Right cardiac atrium (tissue), 5 donors: Measurements from ENCODE around the gene PXYLP1. TPM values are rescaled to one million over a fixed set of nuclear protein-coding genes. Genes with fewer than 3 reads are reported as not detected.

Experiments used
- ATAC-seq, 2 donors: fragments of 200-7000 bp; cut with Tn5 transposase; one replicate each; pipeline versions ENCODE4 v1.8.0 to v1.9.1; 2020; ENCODE audit warnings: moderate library complexity in 2 of 2, mild to moderate bottlenecking in 1 of 2
- DNase-seq, 3 donors: peaks; one replicate each; pipeline ENCODE4 v3.0.0-alpha.2; 2020
- H3K27ac ChIP-seq: one replicate; pipeline ENCODE4 v1.5.1; 2013; ENCODE audit warnings: mild to moderate bottlenecking, low read length, control low read depth, moderate library complexity
- H3K27me3 ChIP-seq: one replicate; pipeline ENCODE4 v1.6.1; 2013; ENCODE audit not compliant: control insufficient read depth, insufficient read depth
- H3K4me1 ChIP-seq: one replicate; pipeline ENCODE4 v1.6.1; 2013; ENCODE audit warnings: low read length; ENCODE audit not compliant: control insufficient read depth, insufficient read depth
- H3K4me3 ChIP-seq: one replicate; pipeline ENCODE4 v1.5.1; 2013; ENCODE audit warnings: low read length, control low read depth
- H3K9me3 ChIP-seq: one replicate; pipeline ENCODE4 v1.6.1; 2013; ENCODE audit warnings: low read length; ENCODE audit not compliant: control insufficient read depth
- WGBS: extraction: QIAGEN DNeasy Blood & Tissue Kit; methylation state at CpG from one replicate; pipeline ENCODE4 v1.1.7; 2013; 5-methylcytosine and 5-hydroxymethylcytosine counted together
- intact Hi-C, 4 donors: fragments of 100-400 bp; cut with DNase I; formaldehyde crosslinking; loops; one replicate each; pipeline versions ENCODE4 v1.11.0 to v1.14.0; 2022 to 2023
- polyA plus RNA-seq: library from polyadenylated mRNA; stranded (reverse); fragments of 200-250 nt; gene quantifications from one replicate; pipeline ENCODE4 v1.2.3, GENCODE V29; 2013
- total RNA-seq, 4 donors: library from RNA; stranded (reverse); fragmentation: NEBNext Ultra II Directional; extraction: Animal tissue kit (Norgen Biotek cat#: 25700); gene quantifications; one replicate each; pipeline ENCODE4 v1.2.1, GENCODE V29; 2021
- donor health status: healthy with polysubstance abuse.
- donor health status: DM: no; HTN: yes; CAD: no.
- donor health status: DM: no; HTN: no; CAD: no.
- donor health status: DM: no; HTN: yes; CAD: no; lungs with severe emphysema.
- donor health status: DM: yes; HTN: yes; CAD: no.

Gene PXYLP1
- total and polyA plus RNA-seq, 5 donors: 5.1 to 15.1 (median 12.3) TPM

- no peak overlapping the region for H3K27ac ChIP-seq
- no peaks in the 10 kb centered on the region for H3K4me1 ChIP-seq
- H3K9me3 ChIP-seq: no peaks in the 10 kb centered on the region
- H3K27me3 ChIP-seq: no peaks in the 10 kb centered on the region
- no peak for DNase-seq
- 95% methylated on average over 9 of the region's 9 CpGs for WGBS
- no peak overlapping the region for H3K4me3 ChIP-seq
- intact Hi-C loops: no loop called here
- no peak for ATAC-seq
These were observed 34.6 kb downstream of the PXYLP1 start for GRCh38 chr3:141266186-141266585.

- WGBS: 58% methylated on average over 13 of the region's 13 CpGs
- Histone ChIP-seq H3K4me3 (peak overlapping the region; percentile 28), H3K4me1 (peaks cover 6% of the 10 kb centered on the region), H3K9me3 (no peaks in the 10 kb centered on the region), H3K27me3 (no peaks in the 10 kb centered on the region), H3K27ac (no peak overlapping the region)
- intact Hi-C loops: no loop called here
- DNase-seq: no peak
- no peak for ATAC-seq
These were observed 35.4 kb downstream of the PXYLP1 start for GRCh38 chr3:141266797-141267555.

- Histone ChIP-seq H3K27ac (no peak overlapping the region), H3K4me3 (no peak overlapping the region), H3K9me3 (no peaks in the 10 kb centered on the region), H3K4me1 (peaks cover 6% of the 10 kb centered on the region), H3K27me3 (no peaks in the 10 kb centered on the region)
- ATAC-seq: no peak
- no peak for DNase-seq
- intact Hi-C loops: no loop called here
These were observed 36.0 kb downstream of the PXYLP1 start for GRCh38 chr3:141267629-141268028.

- intact Hi-C loops: no loop called here
- H3K4me1 ChIP-seq: peaks cover 6% of the 10 kb centered on the region
These were observed 36.7 kb downstream of the PXYLP1 start for GRCh38 chr3:141268306-141268705.

GRCh38 chr3:141268791-141269190 lies 37.2 kb downstream of the PXYLP1 start:
- DNase-seq (no peak), ATAC-seq (no peak)
- Histone ChIP-seq H3K27ac (no peak overlapping the region), H3K4me3 (no peak overlapping the region), H3K27me3 (no peaks in the 10 kb centered on the region), H3K9me3 (no peaks in the 10 kb centered on the region), H3K4me1 (peaks cover 6% of the 10 kb centered on the region)
- 96% methylated on average over 4 of the region's 4 CpGs for WGBS
- intact Hi-C loops: no loop called here

More at GRCh38 chr3:141268306-141268705, 36.7 kb downstream of the PXYLP1 start:
- DNase-seq (no peak), ATAC-seq (no peak)
- Histone ChIP-seq H3K27me3 (no peaks in the 10 kb centered on the region), H3K9me3 (no peaks in the 10 kb centered on the region), H3K27ac (no peak overlapping the region), H3K4me3 (no peak overlapping the region)
- 91% methylated on average over 7 of the region's 7 CpGs for WGBS

- no peak for ATAC-seq
- no peak overlapping the region for H3K4me3 ChIP-seq
These were observed 38.3 kb downstream of the PXYLP1 start for GRCh38 chr3:141269961-141270360.

GRCh38 chr3:141271279-141272030 lies 39.8 kb downstream of the PXYLP1 start:
- ATAC-seq: no peak
- 81% methylated on average over 4 of the region's 4 CpGs for WGBS
- no peaks in the 10 kb centered on the region for H3K27me3 ChIP-seq

More at GRCh38 chr3:141269961-141270360, 38.3 kb downstream of the PXYLP1 start:
- DNase-seq: no peak
- no peak overlapping the region for H3K27ac ChIP-seq
- peaks cover 6% of the 10 kb centered on the region for H3K4me1 ChIP-seq
- no peaks in the 10 kb centered on the region for H3K27me3 ChIP-seq
- intact Hi-C loops: no loop called here
- WGBS: 95% methylated on average over 3 of the region's 3 CpGs
- H3K9me3 ChIP-seq: no peaks in the 10 kb centered on the region

GRCh38 chr3:141272906-141273662 lies 41.5 kb downstream of the PXYLP1 start:
- Histone ChIP-seq H3K4me1 (peaks cover 6% of the 10 kb centered on the region), H3K27ac (no peak overlapping the region), H3K4me3 (no peak overlapping the region), H3K27me3 (no peaks in the 10 kb centered on the region), H3K9me3 (no peaks in the 10 kb centered on the region)
- 97% methylated on average over 8 of the region's 8 CpGs for WGBS
- DNase-seq (no peak), ATAC-seq (no peak)
- intact Hi-C loops: no loop called here

More at GRCh38 chr3:141271279-141272030, 39.8 kb downstream of the PXYLP1 start:
- H3K9me3 ChIP-seq: no peaks in the 10 kb centered on the region
- H3K4me3 ChIP-seq: no peak overlapping the region
- intact Hi-C loops: no loop called here
- H3K27ac ChIP-seq: no peak overlapping the region
- peaks cover 6% of the 10 kb centered on the region for H3K4me1 ChIP-seq
- DNase-seq: no peak

- ATAC-seq: no peak
- H3K4me1 ChIP-seq: peaks cover 9% of the 10 kb centered on the region
- DNase-seq: no peak
- 92% methylated on average over 15 of the region's 15 CpGs for WGBS
- no peak overlapping the region for H3K4me3 ChIP-seq
- no peaks in the 10 kb centered on the region for H3K27me3 ChIP-seq
- intact Hi-C loops: no loop called here
- H3K27ac ChIP-seq: no peak overlapping the region
- H3K9me3 ChIP-seq: no peaks in the 10 kb centered on the region
These were observed 42.2 kb downstream of the PXYLP1 start for GRCh38 chr3:141273700-141274410.

- DNase-seq (no peak), ATAC-seq (no peak)
- no peaks in the 10 kb centered on the region for H3K9me3 ChIP-seq
- H3K4me1 ChIP-seq: peaks cover 9% of the 10 kb centered on the region
- intact Hi-C loops: loop anchor here in 3 of 4 donors (5.0 kb wide), 2 partner anchors 32 to 42 kb away; partner anchors contain the start of gene PXYLP1 (in 2 of the 3)
- H3K4me3 ChIP-seq: no peak overlapping the region
- no peak overlapping the region for H3K27ac ChIP-seq
- H3K27me3 ChIP-seq: no peaks in the 10 kb centered on the region
- WGBS: 95% methylated on average over 10 of the region's 10 CpGs
These were observed 42.9 kb downstream of the PXYLP1 start for GRCh38 chr3:141274411-141275031.
